Aorta (tissue), 5 donors: ENCODE results near the gene GPATCH3. TPM values are rescaled to one million over a fixed set of nuclear protein-coding genes. Genes with fewer than 3 reads are reported as not detected.

Source experiments
- ATAC-seq: fragments of 200-7000 bp; cut with Tn5 transposase; one replicate; pipeline ENCODE4 v1.9.1; 2022; ENCODE audit warnings: moderate library complexity; ENCODE audit not compliant: low FRiP score
- DNase-seq, 2 donors: peaks; one replicate each; pipeline ENCODE4 v3.0.0-alpha.2; 2020
- H3K27ac ChIP-seq, 2 donors: one replicate each; pipeline ENCODE4 v1.5.1; 2013; ENCODE audit warnings: low read length in 2 of 2, mild to moderate bottlenecking in 2 of 2, moderate library complexity in 2 of 2, control low read depth in 1 of 2, inconsistent platforms in 1 of 2, low read depth in 1 of 2
- H3K27me3 ChIP-seq, 2 donors: one replicate each; pipeline ENCODE4 v1.6.1; 2013; ENCODE audit warnings: control low read depth in 1 of 2, low read length in 1 of 2, mild to moderate bottlenecking in 1 of 2, moderate library complexity in 1 of 2; ENCODE audit not compliant: insufficient read depth in 2 of 2, control insufficient read depth in 1 of 2
- H3K36me3 ChIP-seq, 2 donors: one replicate each; pipeline ENCODE4 v1.6.1; 2013; ENCODE audit warnings: control low read depth in 1 of 2, low read length in 1 of 2, mild to moderate bottlenecking in 1 of 2; ENCODE audit not compliant: insufficient read depth in 2 of 2, control insufficient read depth in 1 of 2
- H3K4me1 ChIP-seq, 2 donors: one replicate each; pipeline ENCODE4 v1.6.1; 2013; ENCODE audit warnings: low read length in 2 of 2, control low read depth in 1 of 2, mild to moderate bottlenecking in 1 of 2, moderate library complexity in 1 of 2; ENCODE audit not compliant: insufficient read depth in 2 of 2, control insufficient read depth in 1 of 2
- H3K4me3 ChIP-seq, 2 donors: one replicate each; pipeline ENCODE4 v1.5.1; 2013; ENCODE audit warnings: low read length in 2 of 2, control low read depth in 1 of 2, mild to moderate bottlenecking in 1 of 2
- H3K9me3 ChIP-seq: one replicate; pipeline ENCODE4 v1.6.1; 2013; ENCODE audit warnings: mild to moderate bottlenecking, low read length; ENCODE audit not compliant: control insufficient read depth
- WGBS, 2 donors: extraction: QIAGEN DNeasy Blood & Tissue Kit; methylation state at CpG; one replicate each; pipeline ENCODE4 v1.1.7; 2013; 5-methylcytosine and 5-hydroxymethylcytosine counted together
- intact Hi-C, 2 donors: fragments of 100-400 bp; cut with DNase I; formaldehyde crosslinking; loops; one replicate each; pipeline versions ENCODE4 v1.14.2 to v1.15.0; 2022
- polyA plus RNA-seq, 2 donors: library from polyadenylated mRNA; stranded (reverse); fragments of 200-250 nt; gene quantifications; one replicate each; pipeline ENCODE4 v1.2.3, GENCODE V29; 2013
- total RNA-seq, 2 donors: library from RNA; stranded (reverse); fragmentation: NEBNext Ultra II Directional; extraction: Animal tissue kit (Norgen Biotek cat#: 25700); gene quantifications; one replicate each; pipeline ENCODE4 v1.2.1, GENCODE V29; 2021
- donor health status: healthy with polysubstance abuse.
- donor health status: Bipolar disorder and iron deficiency.
- donor health status: DM: no; HTN: no; CAD: no.
- donor health status: DM: no; HTN: no; CAD: no.
- donor health status: DM: yes; HTN: yes; CAD: no.

Gene GPATCH3
- total and polyA plus RNA-seq, 4 donors: 7.5 to 16.4 (median 11.2) TPM

DNA sequence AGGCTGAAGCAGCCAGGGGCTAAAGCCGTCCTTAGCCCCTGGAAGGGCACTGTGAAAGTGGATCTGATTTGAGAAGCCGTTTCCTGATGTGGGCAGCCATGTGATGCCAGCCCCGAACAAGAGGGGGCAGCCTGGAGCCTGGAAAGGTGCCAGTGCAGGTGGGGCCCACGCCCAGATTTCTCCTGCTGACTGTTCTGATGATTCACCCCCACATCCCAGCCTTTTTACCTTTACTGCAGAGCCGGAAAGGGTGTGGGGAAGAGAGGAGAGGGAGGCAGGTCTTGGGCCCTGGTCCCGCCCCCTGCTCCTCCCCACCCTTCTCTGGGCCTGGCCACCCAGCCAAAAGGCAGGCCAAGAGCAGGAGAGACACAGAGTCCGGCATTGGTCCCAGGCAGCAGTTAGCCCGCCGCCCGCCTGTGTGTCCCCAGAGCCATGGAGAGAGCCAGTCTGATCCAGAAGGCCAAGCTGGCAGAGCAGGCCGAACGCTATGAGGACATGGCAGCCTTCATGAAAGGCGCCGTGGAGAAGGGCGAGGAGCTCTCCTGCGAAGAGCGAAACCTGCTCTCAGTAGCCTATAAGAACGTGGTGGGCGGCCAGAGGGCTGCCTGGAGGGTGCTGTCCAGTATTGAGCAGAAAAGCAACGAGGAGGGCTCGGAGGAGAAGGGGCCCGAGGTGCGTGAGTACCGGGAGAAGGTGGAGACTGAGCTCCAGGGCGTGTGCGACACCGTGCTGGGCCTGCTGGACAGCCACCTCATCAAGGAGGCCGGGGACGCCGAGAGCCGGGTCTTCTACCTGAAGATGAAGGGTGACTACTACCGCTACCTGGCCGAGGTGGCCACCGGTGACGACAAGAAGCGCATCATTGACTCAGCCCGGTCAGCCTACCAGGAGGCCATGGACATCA lies 37.2 kb downstream of the GPATCH3 start, which contains the start of gene SFN:
TSS of gene SFN (plus strand) at position 369 of the 904 bp plus-strand sequence. CDS start at position 433, 64 bp downstream.
- no peak for DNase-seq
- Histone ChIP-seq H3K4me1 (peaks cover 0 to 2% of the 10 kb centered on the region in 2 donors), H3K4me3 (no peak within 1 kb of the TSS), H3K27me3 (no peaks in the 10 kb centered on the region), H3K27ac (no peak within 1 kb of the TSS), H3K9me3 (no peaks in the 10 kb centered on the region), H3K36me3 (no peaks in the 10 kb centered on the region)
- intact Hi-C loops: no loop called here
- WGBS, 2 donors: 84 to 88% methylated on average over 37 of the region's 37 CpGs
- no peak for ATAC-seq

DNA sequence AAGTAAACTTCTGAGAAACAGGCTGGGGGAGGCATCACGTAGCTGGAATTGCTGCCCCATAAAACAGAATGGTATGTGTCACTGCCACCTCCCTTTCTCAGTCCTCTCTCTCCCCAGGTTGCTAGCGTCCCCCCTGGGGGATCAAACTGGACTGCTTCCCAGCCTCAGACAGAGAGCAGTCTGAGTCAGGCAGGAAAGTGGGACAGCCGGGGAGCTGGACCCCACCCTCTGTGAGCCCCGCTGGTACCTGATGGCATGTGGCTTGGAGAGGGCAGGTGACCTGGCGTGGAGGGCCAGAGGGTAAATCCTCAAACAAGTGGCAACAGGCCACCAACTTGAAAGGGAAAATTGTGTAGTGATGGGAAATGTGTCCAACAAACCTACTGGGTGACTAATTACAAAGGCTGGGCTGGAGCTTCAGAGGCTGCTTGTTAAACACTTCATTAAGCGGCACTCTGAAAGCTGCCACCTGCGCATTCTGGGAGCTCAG lies 38.3 kb downstream of the GPATCH3 start:
- ATAC-seq (no peak), DNase-seq (no peak)
- no peaks in the 10 kb centered on the region for H3K9me3 ChIP-seq
- 76 to 83% methylated on average over 7 of the region's 7 CpGs for WGBS, 2 donors
- H3K27ac ChIP-seq: no peak overlapping the region
- intact Hi-C loops: no loop called here
- H3K4me1 ChIP-seq: peaks cover 0 to 2% of the 10 kb centered on the region in 2 donors
- H3K36me3 ChIP-seq: no peaks in the 10 kb centered on the region
- H3K27me3 ChIP-seq: no peaks in the 10 kb centered on the region
- no peak overlapping the region for H3K4me3 ChIP-seq

DNA sequence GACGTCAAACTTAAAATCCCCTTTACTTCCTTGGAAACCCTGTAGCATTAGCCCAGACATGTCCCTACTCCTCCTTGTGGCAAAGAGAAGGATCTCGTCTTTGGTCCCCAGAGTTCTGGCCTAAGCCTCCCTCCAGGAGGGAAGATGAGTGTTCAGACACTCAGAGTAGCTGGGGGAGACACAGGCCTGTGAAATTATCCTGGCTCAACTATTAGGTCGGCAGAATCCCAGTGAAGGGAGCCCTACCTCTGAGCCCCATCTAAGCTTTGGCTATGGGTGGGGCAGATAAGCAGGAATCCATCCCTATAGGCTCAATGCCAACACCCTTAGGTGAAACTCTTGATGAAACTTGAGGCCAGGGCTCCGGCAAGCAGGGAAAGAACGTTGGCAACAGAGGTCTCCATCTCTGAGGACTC lies 39.0 kb downstream of the GPATCH3 start:
- peaks cover 0 to 2% of the 10 kb centered on the region in 2 donors for H3K4me1 ChIP-seq
- no peaks in the 10 kb centered on the region for H3K27me3 ChIP-seq
- H3K4me3 ChIP-seq: no peak overlapping the region
- 68 to 75% methylated on average over 5 of the region's 5 CpGs for WGBS, 2 donors
- DNase-seq (no peak), ATAC-seq (no peak)
- intact Hi-C loops: no loop called here
- no peaks in the 10 kb centered on the region for H3K36me3 ChIP-seq
- no peak overlapping the region for H3K27ac ChIP-seq
- H3K9me3 ChIP-seq: no peaks in the 10 kb centered on the region

DNA sequence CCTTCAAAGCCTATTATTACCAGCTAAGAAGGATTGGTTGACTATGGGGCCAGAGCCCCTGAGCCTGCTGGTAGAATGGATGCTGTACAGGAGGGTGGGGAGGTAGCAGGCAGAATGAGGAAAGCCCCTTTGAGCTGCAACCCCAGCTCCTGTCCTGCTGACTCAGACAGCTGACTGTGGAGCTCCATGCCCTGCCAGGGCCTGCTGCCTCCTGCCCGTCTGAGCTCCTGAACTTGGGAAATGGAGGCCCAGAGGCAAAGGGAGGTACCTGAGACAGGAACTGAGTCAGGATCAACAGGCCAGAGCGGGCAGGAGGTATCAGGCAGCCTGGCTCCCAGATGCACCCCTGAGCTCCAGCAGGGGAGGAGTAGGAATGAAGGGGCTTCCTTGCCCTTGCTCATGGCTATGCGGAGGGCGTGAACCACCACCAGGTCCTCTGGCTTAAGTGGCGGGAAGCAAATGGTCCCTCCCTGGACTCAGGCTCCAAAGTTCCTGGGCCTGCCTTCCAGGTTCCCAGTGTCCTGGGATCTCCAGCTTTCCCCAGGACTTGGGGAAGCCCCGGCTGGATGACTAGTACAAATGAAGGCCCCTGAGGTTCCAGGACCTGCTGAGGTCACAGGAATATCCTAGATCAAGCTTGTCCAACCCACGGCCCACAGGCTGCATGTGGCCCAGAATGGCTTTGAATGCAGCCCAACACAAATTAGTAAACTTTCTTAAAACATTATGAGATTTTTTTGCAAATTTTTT lies 41.2 kb downstream of the GPATCH3 start:
- ATAC-seq: no peak
- WGBS, 2 donors: 82 to 88% methylated on average over 7 of the region's 7 CpGs
- intact Hi-C loops: no loop called here
- Histone ChIP-seq H3K27me3 (no peaks in the 10 kb centered on the region), H3K27ac (no peak overlapping the region), H3K36me3 (no peaks in the 10 kb centered on the region), H3K4me1 (no peaks in the 10 kb centered on the region), H3K4me3 (no peak overlapping the region), H3K9me3 (no peaks in the 10 kb centered on the region)
- no peak for DNase-seq

DNA sequence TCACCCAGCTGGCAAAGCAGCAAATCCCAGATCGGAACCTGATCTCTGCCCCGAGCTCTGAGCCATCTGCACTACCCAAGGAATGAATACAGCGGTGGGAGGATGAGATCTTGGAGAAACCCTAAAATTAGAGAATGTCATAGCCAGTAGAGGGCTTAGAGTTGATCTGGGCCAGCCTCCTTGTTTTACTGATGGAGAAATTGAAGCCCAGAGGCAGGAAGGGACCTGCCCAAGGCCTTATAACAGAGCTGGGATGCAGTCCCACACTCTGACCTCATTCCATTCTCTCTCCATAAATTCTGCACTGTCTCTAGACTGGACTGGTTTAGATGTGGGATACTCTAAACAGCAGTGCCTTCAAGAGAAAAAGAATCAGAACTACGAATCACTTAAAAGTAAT lies 42.1 kb downstream of the GPATCH3 start:
- Histone ChIP-seq H3K27me3 (no peaks in the 10 kb centered on the region), H3K36me3 (no peaks in the 10 kb centered on the region), H3K27ac (no peak overlapping the region), H3K4me3 (no peak overlapping the region), H3K9me3 (no peaks in the 10 kb centered on the region), H3K4me1 (no peaks in the 10 kb centered on the region)
- ATAC-seq: no peak
- DNase-seq: no peak
- intact Hi-C loops: no loop called here
- 85 to 87% methylated on average over 4 of the region's 4 CpGs for WGBS, 2 donors

DNA sequence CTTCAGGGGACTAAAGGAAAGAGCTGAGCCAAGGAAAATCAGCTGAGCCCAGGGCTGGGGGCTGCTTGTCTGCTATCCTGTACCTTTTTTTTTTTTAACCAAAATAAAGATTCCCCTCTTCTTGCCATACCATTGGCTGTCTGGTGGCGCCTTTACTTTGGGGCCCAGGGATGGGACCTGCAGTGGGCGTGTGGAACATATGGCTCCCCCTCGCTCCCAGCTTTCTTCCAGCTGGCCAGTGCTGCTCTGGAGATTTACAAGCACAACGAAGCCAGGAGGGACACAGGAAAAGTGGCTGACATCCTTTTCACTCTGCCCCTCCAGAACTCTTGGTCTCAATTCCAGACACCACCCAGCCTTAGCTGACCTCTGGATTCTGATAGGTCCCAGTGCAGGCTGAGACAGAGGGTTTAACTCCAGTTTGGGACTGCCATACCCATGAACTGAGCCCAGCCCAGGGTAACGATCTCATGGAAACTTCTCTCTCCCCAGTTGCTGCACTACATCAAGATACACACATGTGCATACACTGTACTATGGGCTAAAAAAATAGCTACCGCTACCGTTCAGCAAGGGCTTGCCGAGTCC lies 42.7 kb downstream of the GPATCH3 start:
- Histone ChIP-seq H3K4me1 (no peaks in the 10 kb centered on the region), H3K9me3 (no peaks in the 10 kb centered on the region), H3K4me3 (no peak overlapping the region), H3K27me3 (no peaks in the 10 kb centered on the region), H3K27ac (no peak overlapping the region), H3K36me3 (no peaks in the 10 kb centered on the region)
- no peak for DNase-seq
- 83 to 84% methylated on average over 8 of the region's 8 CpGs for WGBS, 2 donors
- ATAC-seq: no peak
- intact Hi-C loops: no loop called here

DNA sequence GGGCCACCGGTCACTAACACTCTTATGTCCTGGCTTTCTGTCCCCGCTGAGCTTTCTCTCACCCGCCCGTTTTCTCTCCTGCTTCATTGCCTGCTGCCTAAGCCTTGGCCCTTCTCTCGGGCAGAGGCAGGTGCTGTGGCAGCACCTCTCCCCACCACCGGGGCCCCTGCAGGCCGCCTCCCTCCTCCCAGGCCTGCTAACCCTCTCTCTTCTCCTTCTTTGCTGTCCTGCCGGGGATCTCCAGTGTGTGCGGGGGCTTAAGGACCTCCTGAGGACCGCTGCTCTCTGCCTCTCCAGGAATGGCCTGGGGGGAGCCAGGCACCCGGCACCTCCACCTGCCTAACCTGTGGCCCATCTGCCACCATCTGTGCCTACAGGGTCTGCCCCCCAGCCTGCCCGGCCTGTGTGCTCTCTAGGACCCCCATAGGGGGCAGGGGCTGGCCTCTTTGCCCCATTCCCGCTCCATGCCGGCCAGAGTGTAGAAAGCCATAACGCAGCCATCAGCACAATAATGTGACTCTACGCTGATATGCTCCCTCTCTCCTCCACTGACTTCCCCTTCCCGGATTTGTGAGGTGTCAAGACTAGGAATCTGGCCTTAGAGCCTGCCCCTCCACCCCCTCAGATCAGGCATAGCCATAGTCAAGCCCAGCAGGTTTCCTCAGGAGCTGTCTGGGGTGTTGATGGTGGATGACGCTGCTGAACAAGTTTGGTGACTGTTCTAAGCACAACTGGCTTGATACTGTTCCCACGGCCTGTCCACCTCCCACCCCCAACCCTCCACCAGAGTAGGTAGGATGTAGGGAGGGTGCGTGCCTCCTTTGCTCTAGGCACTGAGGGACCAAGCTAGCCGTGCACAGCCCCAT lies 43.4 kb downstream of the GPATCH3 start:
- no peak overlapping the region for H3K27ac ChIP-seq
- no peak for ATAC-seq
- no peak overlapping the region for H3K4me3 ChIP-seq
- H3K9me3 ChIP-seq: no peaks in the 10 kb centered on the region
- no peak for DNase-seq
- H3K36me3 ChIP-seq: no peaks in the 10 kb centered on the region
- no peaks in the 10 kb centered on the region for H3K4me1 ChIP-seq
- H3K27me3 ChIP-seq: no peaks in the 10 kb centered on the region
- WGBS, 2 donors: 75 to 80% methylated on average over 21 of the region's 21 CpGs
- intact Hi-C loops: no loop called here

DNA sequence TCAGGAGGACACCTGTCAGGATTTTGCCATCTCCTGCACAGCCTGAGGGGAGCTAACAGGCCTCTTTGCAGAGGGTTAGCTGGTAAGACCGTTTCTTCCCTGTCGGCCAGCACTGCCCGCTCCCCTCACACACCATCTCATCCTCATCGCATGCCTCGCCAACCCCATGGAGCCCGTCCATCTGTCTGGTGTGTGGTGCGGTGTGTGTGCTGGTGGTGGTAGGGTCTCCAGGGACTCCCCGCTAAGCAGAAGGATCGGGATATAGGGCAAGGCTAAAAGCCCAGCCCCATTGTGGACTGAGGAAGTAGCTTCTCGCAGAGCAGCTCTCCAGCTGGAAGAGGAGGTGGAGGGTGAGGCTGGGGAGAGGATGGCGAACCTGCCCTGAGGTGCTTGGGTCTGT lies 44.1 kb downstream of the GPATCH3 start:
- intact Hi-C loops: no loop called here
- Histone ChIP-seq H3K9me3 (no peaks in the 10 kb centered on the region), H3K4me1 (no peaks in the 10 kb centered on the region), H3K27me3 (no peaks in the 10 kb centered on the region), H3K36me3 (peaks cover 0 to 2% of the 10 kb centered on the region in 2 donors), H3K4me3 (no peak overlapping the region), H3K27ac (no peak overlapping the region)
- DNase-seq (no peak), ATAC-seq (no peak)
- WGBS, 2 donors: 88 to 90% methylated on average over 11 of the region's 11 CpGs
